PC-9 (cell line): ENCODE measurements around the gene GLYATL3. TPM values are rescaled to one million over a fixed set of nuclear protein-coding genes. Genes with fewer than 3 reads are reported as not detected.
A peak's percentile ranks its signal among the peaks of the same experiment; 100 is the strongest.

Experiments used
- BruUV-seq: library from RNA; stranded (reverse); fragments of 400-500 nt; replicated peaks from 2 replicates; lab custom pipeline; 2021; lab: Mats Ljungman, UMichigan
- CTCF ChIA-PET: fragments of 300-600 bp; sonication (Branson Sonifier 250); formaldehyde crosslinking; loops from one replicate; lab custom pipeline; 2022; ENCODE audit warnings: antibody characterized with exemption; lab: Charles Lee
- POLR2A ChIA-PET: fragments of 300-600 bp; sonication (Branson Sonifier 250); formaldehyde crosslinking; loops from one replicate; lab custom pipeline; 2022; ENCODE audit warnings: antibody characterized with exemption; ENCODE audit not compliant: unreplicated experiment; lab: Charles Lee
- DNase-seq, 2 experiments: peaks; one replicate each; pipeline versions ENCODE4 v3.0.0 to v3.0.0-alpha.2; 2015 to 2022; ENCODE audit warnings: mixed read lengths in 1 of 2
- H2AFZ ChIP-seq: fragments of 200-600 bp; sonication (generic); 2 replicates; pipeline ENCODE4 v1.8.1; 2017; ENCODE audit warnings: antibody characterized with exemption
- H3F3A ChIP-seq: fragments of 200-600 bp; sonication (generic); 2 replicates; pipeline ENCODE4 v1.8.1; 2017; ENCODE audit warnings: antibody characterized with exemption, mild to moderate bottlenecking, low read depth; ENCODE audit not compliant: insufficient read depth
- H3K27ac ChIP-seq: fragments of 200-600 bp; sonication (generic); 2 replicates; pipeline ENCODE4 v1.6.1; 2016; ENCODE audit warnings: mixed run types
- H3K27me3 ChIP-seq: fragments of 200-600 bp; sonication (generic); 2 replicates; pipeline ENCODE4 v1.6.1; 2016; ENCODE audit warnings: low read depth, mixed run types; ENCODE audit not compliant: insufficient read depth
- H3K36me3 ChIP-seq: fragments of 200-600 bp; sonication (generic); 2 replicates; pipeline ENCODE4 v1.6.1; 2016; ENCODE audit warnings: low read depth, mixed run types
- H3K4me1 ChIP-seq: fragments of 200-600 bp; sonication (generic); replicated peaks from 2 replicates; pipeline ENCODE4 v1.6.1; 2016; ENCODE audit warnings: mixed run types; ENCODE audit not compliant: insufficient read depth
- H3K4me2 ChIP-seq: fragments of 200-600 bp; sonication (generic); 2 replicates; pipeline ENCODE4 v1.6.1; 2017; ENCODE audit warnings: mixed run types
- H3K4me3 ChIP-seq: fragments of 200-600 bp; sonication (generic); 2 replicates; pipeline ENCODE4 v1.6.1; 2016; ENCODE audit warnings: mixed run types
- H3K79me2 ChIP-seq: fragments of 200-600 bp; sonication (generic); 2 replicates; pipeline ENCODE4 v1.6.1; 2017; ENCODE audit warnings: low read depth, mixed run types
- H3K9me2 ChIP-seq: fragments of 200-600 bp; sonication (generic); 2 replicates; pipeline ENCODE4 v1.8.1; 2017; ENCODE audit warnings: mild to moderate bottlenecking; ENCODE audit not compliant: insufficient read depth
- H3K9me3 ChIP-seq: fragments of 200-600 bp; sonication (generic); 2 replicates; pipeline ENCODE4 v1.8.1; 2016; ENCODE audit warnings: low read depth; ENCODE audit not compliant: insufficient read depth
- H4K20me1 ChIP-seq: fragments of 200-600 bp; sonication (generic); 2 replicates; pipeline ENCODE4 v1.8.1; 2017; ENCODE audit not compliant: insufficient read depth
- EZH2 ChIP-seq: fragments of 200-600 bp; sonication (generic); IDR thresholded peaks from 2 replicates; pipeline ENCODE4 v1.8.0; 2017; ENCODE audit warnings: antibody characterized with exemption, low read depth
- intact Hi-C: fragments of 100-400 bp; cut with micrococcal nuclease; formaldehyde crosslinking; loops from one replicate; pipeline ENCODE4 v1.10.0; 2022; ENCODE audit not compliant: unreplicated experiment
- total RNA-seq: library from RNA; stranded (reverse); gene quantifications from 2 replicates; pipeline ENCODE4 v1.2.3, GENCODE V29; 2021
- TF ChIP-seq, protein P1 (sequence below): fragments of 200-600 bp; sonication (generic); conservative IDR thresholded peaks from 2 replicates; pipeline ENCODE4 v1.6.1; 2017; ENCODE audit warnings: mixed run types, antibody characterized with exemption, mild to moderate bottlenecking, moderate library complexity

The GLYATL3 gene
- total RNA-seq, 1 experiment from 2014 or later: not detected

GRCh38 chr6:49551078-49551865 lies 51.5 kb downstream of the GLYATL3 start:
- TF ChIP-seq EZH2: no peak
- TF ChIP-seq, protein P1, sequence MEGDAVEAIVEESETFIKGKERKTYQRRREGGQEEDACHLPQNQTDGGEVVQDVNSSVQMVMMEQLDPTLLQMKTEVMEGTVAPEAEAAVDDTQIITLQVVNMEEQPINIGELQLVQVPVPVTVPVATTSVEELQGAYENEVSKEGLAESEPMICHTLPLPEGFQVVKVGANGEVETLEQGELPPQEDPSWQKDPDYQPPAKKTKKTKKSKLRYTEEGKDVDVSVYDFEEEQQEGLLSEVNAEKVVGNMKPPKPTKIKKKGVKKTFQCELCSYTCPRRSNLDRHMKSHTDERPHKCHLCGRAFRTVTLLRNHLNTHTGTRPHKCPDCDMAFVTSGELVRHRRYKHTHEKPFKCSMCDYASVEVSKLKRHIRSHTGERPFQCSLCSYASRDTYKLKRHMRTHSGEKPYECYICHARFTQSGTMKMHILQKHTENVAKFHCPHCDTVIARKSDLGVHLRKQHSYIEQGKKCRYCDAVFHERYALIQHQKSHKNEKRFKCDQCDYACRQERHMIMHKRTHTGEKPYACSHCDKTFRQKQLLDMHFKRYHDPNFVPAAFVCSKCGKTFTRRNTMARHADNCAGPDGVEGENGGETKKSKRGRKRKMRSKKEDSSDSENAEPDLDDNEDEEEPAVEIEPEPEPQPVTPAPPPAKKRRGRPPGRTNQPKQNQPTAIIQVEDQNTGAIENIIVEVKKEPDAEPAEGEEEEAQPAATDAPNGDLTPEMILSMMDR: no peak
- H3K4me3 ChIP-seq: peak overlapping the region; percentile 82
- CTCF ChIA-PET: interaction anchor here (0.6 kb wide), 1 partner anchor 10 kb away, joined by 3 read pairs; no protein-coding TSS in a partner anchor
- no peaks in the 10 kb centered on the region; the same call in 1 of the 2 replicates for H3K36me3 ChIP-seq
- peaks cover 33% of the 10 kb centered on the region for H3F3A ChIP-seq
- intact Hi-C loops: loop anchor here (10.0 kb wide), 1 partner anchor 114 kb away; no protein-coding TSS in a partner anchor
- H3K9me2 ChIP-seq: no peaks in the 10 kb centered on the region
- peaks cover 26% of the 10 kb centered on the region for H3K79me2 ChIP-seq
- peak overlapping the region; percentile 93 for H2AFZ ChIP-seq
- no peaks in the 10 kb centered on the region for H3K27me3 ChIP-seq
- POLR2A ChIA-PET: interaction anchor here (0.6 kb wide), 1 partner anchor 1810 kb away, joined by 4 read pairs; no protein-coding TSS in a partner anchor
- DNase-seq: peak in 1 of 2 experiments; percentile 22
- H3K27ac ChIP-seq: peak overlapping the region; percentile 58
- peaks cover 41% of the 10 kb centered on the region for H3K4me1 ChIP-seq
- no TSS peak for BruUV-seq
- H4K20me1 ChIP-seq: no peaks in the 10 kb centered on the region
- H3K4me2 ChIP-seq: peak overlapping the region; percentile 81
- no peaks in the 10 kb centered on the region; the same call in 1 of the 2 replicates for H3K9me3 ChIP-seq

- Histone ChIP-seq H3K79me2 (peaks cover 26% of the 10 kb centered on the region), H3K4me1 (peaks cover 45% of the 10 kb centered on the region), H3K36me3 (no peaks in the 10 kb centered on the region; the same call in 1 of the 2 replicates), H3K4me3 (peak overlapping the region; percentile 82), H2AFZ (peak overlapping the region; percentile 93), H3F3A (peaks cover 35% of the 10 kb centered on the region), H3K27ac (peak overlapping the region; percentile 58), H3K9me2 (no peaks in the 10 kb centered on the region), H3K9me3 (no peaks in the 10 kb centered on the region), H4K20me1 (no peaks in the 10 kb centered on the region), H3K4me2 (peak overlapping the region; percentile 81), H3K27me3 (no peaks in the 10 kb centered on the region)
- POLR2A ChIA-PET: interaction anchor here (0.6 kb wide), 1 partner anchor 33 kb away, joined by 3 read pairs; no protein-coding TSS in a partner anchor
- DNase-seq: no peak
- CTCF ChIA-PET: no interaction called here
- BruUV-seq: no TSS peak
- TF ChIP-seq, protein P1: no peak
- TF ChIP-seq EZH2: no peak
- intact Hi-C loops: loop anchor here (10.0 kb wide), 1 partner anchor 113 kb away; no protein-coding TSS in a partner anchor
Measured at GRCh38 chr6:49551866-49552129, 52.1 kb downstream of the GLYATL3 start.

GRCh38 chr6:49552596-49552995 lies 52.9 kb downstream of the GLYATL3 start:
- DNase-seq: no peak
- TF ChIP-seq EZH2: no peak
- TF ChIP-seq, protein P1: no peak
- Histone ChIP-seq H2AFZ (0 out of 2 replicates have a peak overlapping the region, but pooled peaks have one; percentile 93), H3K27me3 (no peaks in the 10 kb centered on the region), H3K4me2 (peak overlapping the region; percentile 81), H3K9me3 (no peaks in the 10 kb centered on the region), H3F3A (peaks cover 43% of the 10 kb centered on the region), H3K9me2 (no peaks in the 10 kb centered on the region), H3K4me3 (peak overlapping the region; percentile 82), H3K27ac (peak overlapping the region; percentile 58), H3K4me1 (peaks cover 53% of the 10 kb centered on the region), H4K20me1 (no peaks in the 10 kb centered on the region), H3K36me3 (no peaks in the 10 kb centered on the region; the same call in 1 of the 2 replicates), H3K79me2 (peaks cover 26% of the 10 kb centered on the region)
- intact Hi-C loops: loop anchor here (10.0 kb wide), 1 partner anchor 112 kb away; no protein-coding TSS in a partner anchor
- POLR2A ChIA-PET: no interaction called here
- BruUV-seq: no TSS peak
- CTCF ChIA-PET: interaction anchor here (0.8 kb wide), 1 partner anchor 55 kb away, joined by 3 read pairs; no protein-coding TSS in a partner anchor
